GM03348 (cell line): ENCODE results near the gene CNTNAP4.

Source experiments
- DNase-seq: peaks from one replicate; pipeline ENCODE4 v3.0.0; 2012; ENCODE audit warnings: low spot score

CNTNAP4 gene

DNA sequence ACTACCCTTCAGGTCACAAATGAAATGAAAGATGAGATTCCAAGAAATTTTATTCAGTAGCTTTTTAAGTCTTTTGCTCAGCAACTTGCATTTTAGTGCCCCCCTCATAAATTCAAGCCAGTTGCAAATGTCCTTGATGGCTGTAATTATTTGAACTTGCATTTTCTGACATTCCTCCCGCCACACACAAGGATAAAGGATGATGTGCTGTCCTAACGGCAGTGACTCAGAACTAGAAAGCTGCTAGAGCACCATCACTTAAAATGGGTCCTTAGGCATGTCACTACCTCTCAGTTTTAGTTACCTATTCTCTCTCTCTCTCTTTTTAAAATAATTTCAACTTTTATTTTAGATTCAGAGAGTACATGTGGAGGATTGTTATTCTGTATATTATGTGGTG is 306.7 kb downstream of the CNTNAP4 start:
- no peak for DNase-seq

DNA sequence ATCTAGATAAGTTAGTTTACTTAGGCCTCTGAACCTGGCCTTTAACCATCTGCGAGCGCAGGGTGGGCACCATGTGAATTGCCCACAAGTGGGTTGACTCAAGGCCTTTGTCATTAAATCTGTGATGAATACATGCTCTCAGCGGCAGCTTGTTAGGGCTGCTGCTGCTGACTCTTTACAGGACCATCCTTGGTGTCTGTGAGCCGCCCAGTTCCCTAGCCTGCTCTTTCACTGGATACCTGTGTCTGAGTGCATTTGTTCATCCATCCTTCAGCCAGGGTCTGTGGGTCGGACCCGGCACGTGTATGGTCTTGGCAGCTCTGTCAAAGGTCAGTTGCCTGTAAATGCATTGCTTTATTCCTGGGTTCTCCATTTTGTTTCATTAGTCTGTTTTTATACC is 321.3 kb downstream of the CNTNAP4 start:
- no peak for DNase-seq

DNA sequence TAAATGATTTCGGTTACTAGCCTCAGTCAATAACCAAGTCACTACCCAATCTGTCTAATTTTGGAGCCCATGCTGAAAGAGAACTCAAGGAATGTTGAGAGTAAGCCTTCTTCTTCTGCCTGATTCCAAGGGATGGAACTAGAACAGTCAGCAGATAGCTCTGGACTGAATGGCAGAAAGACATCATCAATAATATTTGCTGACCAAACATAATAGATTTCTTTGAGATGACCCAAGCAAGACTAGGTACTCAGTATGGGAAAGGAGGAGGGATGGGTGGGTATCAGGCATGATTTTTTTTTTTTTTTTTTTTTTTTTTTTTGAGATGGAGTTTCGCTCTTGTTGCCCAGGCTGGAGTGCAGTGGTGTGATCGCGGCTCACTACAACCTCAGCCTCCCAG is 330.1 kb downstream of the CNTNAP4 start:
- no peak for DNase-seq
